BLaER1 (cell line): ENCODE data around the gene RBM17.
"Not testable (repeated sequence)": the region's sequence is repeated elsewhere in the genome, so short reads cannot be mapped to it uniquely, and the experiment has no call there.

Experiments
- H3K27ac ChIP-seq: shearing (Covaris generic); formaldehyde crosslinking; 2 replicates; pipeline ENCODE4 v1.8.1; 2022
- H3K27me3 ChIP-seq: shearing (Covaris generic); formaldehyde crosslinking; 2 replicates; pipeline ENCODE4 v1.8.1; 2022
- H3K36me3 ChIP-seq: shearing (Covaris generic); formaldehyde crosslinking; 2 replicates; pipeline ENCODE4 v1.8.1; 2022
- H3K4me1 ChIP-seq: shearing (Covaris generic); formaldehyde crosslinking; 2 replicates; pipeline ENCODE4 v1.8.1; 2022
- H3K4me2 ChIP-seq: shearing (Covaris generic); formaldehyde crosslinking; 2 replicates; pipeline ENCODE4 v1.8.1; 2022
- H3K4me3 ChIP-seq: shearing (Covaris generic); formaldehyde crosslinking; 2 replicates; pipeline ENCODE4 v1.8.1; 2022
- H3K9ac ChIP-seq: shearing (Covaris generic); formaldehyde crosslinking; 2 replicates; pipeline ENCODE4 v1.8.1; 2022
- H3K9me3 ChIP-seq: shearing (Covaris generic); formaldehyde crosslinking; 2 replicates; pipeline ENCODE4 v1.8.1; 2022
- H4K20me1 ChIP-seq: shearing (Covaris generic); formaldehyde crosslinking; 2 replicates; pipeline ENCODE4 v1.8.1; 2022
- Cebpa-rat ChIP-seq: shearing (Covaris generic); IDR thresholded peaks from 2 replicates; pipeline ENCODE4 v1.8.1; 2022

The RBM17 gene

DNA sequence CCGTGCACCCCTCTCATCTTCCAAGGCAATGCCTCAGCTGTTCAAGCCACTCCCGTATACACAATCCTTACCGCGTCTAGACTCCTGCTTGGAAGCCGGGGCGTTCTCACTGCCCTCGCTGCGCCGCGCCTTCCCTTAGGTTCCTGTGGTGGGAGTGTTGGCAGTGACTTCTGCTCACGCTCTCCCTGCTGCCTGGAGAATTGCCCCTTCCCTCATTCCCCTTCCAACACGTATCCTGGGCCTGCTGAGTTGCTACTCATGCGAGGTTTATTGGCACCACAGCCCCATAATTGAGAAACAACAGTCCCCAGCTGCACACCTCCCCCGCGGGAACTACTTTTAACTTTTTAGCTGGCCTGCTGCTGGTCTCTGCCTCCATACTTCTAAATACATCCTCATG lies 31.9 kb downstream of the RBM17 start:
- no peak for TF ChIP-seq Cebpa-rat

DNA sequence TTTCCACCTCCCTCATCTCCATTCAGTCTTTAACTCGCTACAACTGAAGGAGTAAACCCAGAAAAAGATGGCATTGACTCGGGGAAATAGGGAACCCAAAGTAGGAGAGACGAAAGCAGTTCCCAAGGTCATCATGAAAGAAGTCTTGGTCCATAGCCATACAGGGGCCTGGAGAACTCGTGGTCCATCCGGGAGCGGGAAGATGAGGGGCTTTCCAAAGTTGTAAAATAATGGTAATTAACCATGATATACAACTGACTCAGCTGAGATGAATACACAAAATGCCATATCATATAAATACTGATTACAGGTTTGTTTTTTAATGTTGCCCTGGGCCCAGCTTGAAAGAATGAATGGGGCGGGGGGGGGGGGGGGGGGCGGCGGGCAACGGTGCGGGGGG lies 32.3 kb downstream of the RBM17 start:
- Histone ChIP-seq H3K4me3 (no peak overlapping the region), H3K27me3 (no peaks in the 10 kb centered on the region), H3K36me3 (peaks cover 10% of the 10 kb centered on the region), H3K4me2 (peak overlapping the region; percentile 34; the same call in 1 of the 2 replicates), H3K9me3 (no peaks in the 10 kb centered on the region), H3K4me1 (peaks cover 16% of the 10 kb centered on the region), H3K9ac (no peak overlapping the region), H3K27ac (no peak overlapping the region), H4K20me1 (no peaks in the 10 kb centered on the region)
- TF ChIP-seq Cebpa-rat = no peak

More for the DNA sequence above, 31.9 kb downstream of the RBM17 start:
- Histone ChIP-seq H3K27ac (no peak overlapping the region), H4K20me1 (no peaks in the 10 kb centered on the region), H3K27me3 (no peaks in the 10 kb centered on the region), H3K4me2 (peak overlapping the region; percentile 34; the same call in 1 of the 2 replicates), H3K4me1 (peaks cover 16% of the 10 kb centered on the region), H3K36me3 (peaks cover 14% of the 10 kb centered on the region), H3K9me3 (no peaks in the 10 kb centered on the region), H3K4me3 (no peak overlapping the region), H3K9ac (no peak overlapping the region)

DNA sequence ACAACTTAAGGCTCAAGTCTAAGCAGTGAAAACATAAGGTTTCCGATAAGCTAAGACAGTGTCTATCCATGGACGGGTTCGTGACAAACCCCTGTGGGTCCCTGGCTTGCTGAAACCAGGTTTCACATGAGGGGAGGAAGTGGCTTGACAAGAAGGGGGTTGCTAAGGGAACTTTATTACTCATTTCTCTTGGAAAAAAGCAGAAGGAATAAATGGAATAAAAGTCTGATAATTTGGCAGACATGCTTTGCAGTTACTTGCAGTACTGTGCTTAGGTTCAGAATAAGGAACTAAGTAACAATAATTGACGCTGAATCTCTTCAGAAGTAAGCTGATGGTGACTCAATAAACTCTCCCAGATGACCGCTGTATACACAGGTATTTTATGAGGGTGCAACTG lies 34.7 kb downstream of the RBM17 start:
- no peak for TF ChIP-seq Cebpa-rat
- Histone ChIP-seq H3K4me3 (no peak overlapping the region), H3K36me3 (no peaks in the 10 kb centered on the region), H3K27ac (no peak overlapping the region), H3K27me3 (no peaks in the 10 kb centered on the region), H4K20me1 (no peaks in the 10 kb centered on the region), H3K9me3 (no peaks in the 10 kb centered on the region), H3K4me1 (peaks cover 26% of the 10 kb centered on the region), H3K9ac (no peak overlapping the region), H3K4me2 (no peak overlapping the region)

DNA sequence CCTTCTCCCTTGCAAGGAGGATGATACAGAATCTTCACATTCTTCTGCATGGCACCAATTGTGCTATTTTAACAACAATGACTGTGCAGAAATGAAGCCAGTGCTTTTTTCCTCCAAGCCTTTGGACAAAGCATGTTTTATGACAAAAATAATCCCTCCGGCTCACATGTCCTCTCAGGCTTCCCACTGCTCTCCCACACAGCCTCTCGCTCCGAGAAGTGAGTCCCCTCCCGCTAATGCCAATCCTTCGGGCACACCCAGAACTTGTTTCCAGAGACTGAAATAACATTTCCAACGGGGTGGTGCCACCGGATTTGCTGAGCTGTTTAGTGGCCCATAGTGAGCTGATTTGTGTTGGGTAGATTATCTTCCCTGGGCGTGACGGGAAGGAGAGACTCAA lies 35.8 kb downstream of the RBM17 start:
- Histone ChIP-seq H3K36me3 (no peaks in the 10 kb centered on the region), H3K9ac (no peak overlapping the region), H3K27me3 (no peaks in the 10 kb centered on the region), H3K27ac (no peak overlapping the region), H3K4me1 (peaks cover 37% of the 10 kb centered on the region), H3K4me2 (no peak overlapping the region), H4K20me1 (no peaks in the 10 kb centered on the region), H3K4me3 (no peak overlapping the region), H3K9me3 (no peaks in the 10 kb centered on the region)
- TF ChIP-seq Cebpa-rat = no peak

DNA sequence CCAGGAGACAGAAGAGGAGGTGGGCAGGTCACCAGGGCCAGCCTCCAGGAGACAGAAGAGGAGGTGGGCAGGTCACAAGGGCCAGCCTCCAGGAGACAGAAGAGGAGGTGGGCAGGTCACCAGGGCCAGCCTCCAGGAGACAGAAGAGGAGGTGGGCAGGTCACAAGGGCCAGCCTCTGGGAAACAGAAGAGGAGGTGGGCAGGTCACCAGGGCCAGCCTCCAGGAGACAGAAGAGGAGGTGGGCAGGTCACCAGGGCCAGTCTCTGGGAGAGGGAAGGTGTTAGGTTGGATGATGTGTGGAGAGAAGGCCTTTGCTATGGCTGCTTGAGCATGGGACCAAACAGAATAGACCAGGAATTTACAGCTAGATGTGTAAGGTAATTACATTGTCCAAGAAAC lies 38.6 kb downstream of the RBM17 start:
- H3K27me3 ChIP-seq, H3K4me2 ChIP-seq, H3K9ac ChIP-seq, H3K9me3 ChIP-seq, H3K27ac ChIP-seq, H3K36me3 ChIP-seq, H4K20me1 ChIP-seq, H3K4me3 ChIP-seq: not testable (repeated sequence)
- peaks cover 42% of the 10 kb centered on the region for H3K4me1 ChIP-seq

DNA sequence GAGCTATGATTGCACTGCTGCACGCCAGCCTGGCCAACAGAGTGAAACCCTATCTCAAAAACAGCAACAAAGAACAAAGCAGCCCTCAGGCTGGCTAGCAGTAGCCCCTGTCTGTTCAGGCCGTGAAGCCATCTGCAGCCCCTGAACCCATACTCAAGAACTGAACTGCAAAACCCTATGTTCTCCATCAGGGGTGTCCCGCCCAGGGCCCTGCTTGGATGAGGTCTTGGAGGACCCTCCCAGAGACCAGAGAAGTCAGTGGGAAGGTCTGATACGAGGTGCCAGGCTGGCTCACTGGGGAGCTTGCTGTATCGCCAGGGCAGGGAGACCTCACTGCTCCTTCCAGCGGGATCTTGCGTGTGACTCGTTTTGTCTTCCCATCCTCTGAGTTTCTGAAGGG lies 39.3 kb downstream of the RBM17 start:
- Histone ChIP-seq H3K4me3 (no peak overlapping the region), H3K9ac (no peak overlapping the region), H3K36me3 (no peaks in the 10 kb centered on the region), H3K4me1 (peaks cover 42% of the 10 kb centered on the region), H3K9me3 (no peaks in the 10 kb centered on the region), H4K20me1 (no peaks in the 10 kb centered on the region), H3K27ac (no peak overlapping the region), H3K4me2 (peak overlapping the region; percentile 83), H3K27me3 (no peaks in the 10 kb centered on the region)
- TF ChIP-seq Cebpa-rat = no peak

DNA sequence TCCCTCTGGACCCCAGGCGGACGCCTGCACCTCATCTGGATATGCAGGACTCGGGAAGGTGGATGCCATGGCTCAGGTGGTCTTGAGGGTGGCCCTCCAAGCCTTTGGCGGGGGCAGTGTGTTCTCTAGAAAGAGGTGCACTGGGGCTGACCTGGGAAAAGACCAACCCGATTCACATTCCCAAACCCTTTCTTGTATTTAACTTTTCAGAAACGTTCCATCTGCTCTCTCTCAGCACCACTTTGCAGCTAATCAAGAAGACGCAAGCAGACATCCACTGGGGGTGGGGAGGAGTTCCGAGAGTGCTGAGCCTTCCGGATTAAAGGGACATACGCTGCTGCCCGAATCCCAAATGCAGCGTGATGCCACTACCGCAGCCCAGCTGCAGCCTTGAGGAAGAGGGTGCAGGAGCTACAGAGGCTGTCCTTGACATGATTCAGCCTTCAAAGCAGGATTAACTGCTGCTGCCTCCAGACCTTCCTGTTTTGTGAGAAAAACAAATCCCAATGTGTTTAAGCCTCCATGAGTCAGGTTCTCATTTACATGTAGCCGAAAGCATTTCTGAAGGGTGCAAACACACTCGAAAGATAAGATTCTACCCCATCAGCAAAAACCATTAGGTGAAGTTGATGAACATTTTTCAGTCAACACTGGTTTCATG lies 39.9 kb downstream of the RBM17 start:
- no peak overlapping the region for H3K9ac ChIP-seq
- no peak for TF ChIP-seq Cebpa-rat
- no peaks in the 10 kb centered on the region for H3K36me3 ChIP-seq
- no peaks in the 10 kb centered on the region for H3K9me3 ChIP-seq
- peak overlapping the region; percentile 83 for H3K4me2 ChIP-seq
- H3K27ac ChIP-seq = no peak overlapping the region
- H3K27me3 ChIP-seq = no peaks in the 10 kb centered on the region
- no peaks in the 10 kb centered on the region for H4K20me1 ChIP-seq
- no peak overlapping the region for H3K4me3 ChIP-seq
- peaks cover 39% of the 10 kb centered on the region for H3K4me1 ChIP-seq

DNA sequence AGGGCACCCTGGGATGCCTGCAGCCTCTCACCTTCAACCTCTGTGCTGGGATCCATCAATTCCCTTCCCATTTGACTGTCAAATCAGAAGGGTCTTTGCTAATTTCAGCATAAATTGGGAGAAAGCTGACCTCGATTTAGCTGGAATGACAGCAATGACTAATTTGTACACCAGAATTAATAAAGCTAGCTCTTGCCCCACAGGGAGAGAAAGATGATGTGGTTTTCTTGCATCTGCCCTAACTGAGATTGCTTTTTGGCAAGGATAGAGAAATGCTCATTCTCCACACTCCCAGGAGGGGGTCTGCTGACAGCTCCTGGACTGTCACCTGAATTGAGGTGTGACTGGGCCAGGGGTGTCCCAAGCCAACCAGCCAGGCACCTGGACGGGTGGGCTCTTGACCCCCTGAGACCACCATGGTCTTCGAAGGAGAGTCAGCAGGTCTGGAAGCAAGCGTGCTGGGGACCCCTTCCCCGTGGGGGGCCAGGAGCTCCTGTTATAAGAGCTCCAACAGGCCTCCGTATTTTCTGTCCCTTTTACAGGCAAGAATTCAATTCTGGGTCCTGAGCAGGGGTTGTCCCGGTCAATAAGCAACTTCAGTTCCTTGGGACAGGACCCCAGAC lies 42.1 kb downstream of the RBM17 start:
- TF ChIP-seq Cebpa-rat = no peak
- no peak overlapping the region for H3K9ac ChIP-seq
- no peak overlapping the region for H3K27ac ChIP-seq
- no peaks in the 10 kb centered on the region for H3K9me3 ChIP-seq
- H3K4me2 ChIP-seq = no peak overlapping the region
- no peaks in the 10 kb centered on the region for H3K36me3 ChIP-seq
- H3K27me3 ChIP-seq = no peaks in the 10 kb centered on the region
- H4K20me1 ChIP-seq = no peaks in the 10 kb centered on the region
- no peak overlapping the region for H3K4me3 ChIP-seq
- H3K4me1 ChIP-seq = peaks cover 59% of the 10 kb centered on the region

DNA sequence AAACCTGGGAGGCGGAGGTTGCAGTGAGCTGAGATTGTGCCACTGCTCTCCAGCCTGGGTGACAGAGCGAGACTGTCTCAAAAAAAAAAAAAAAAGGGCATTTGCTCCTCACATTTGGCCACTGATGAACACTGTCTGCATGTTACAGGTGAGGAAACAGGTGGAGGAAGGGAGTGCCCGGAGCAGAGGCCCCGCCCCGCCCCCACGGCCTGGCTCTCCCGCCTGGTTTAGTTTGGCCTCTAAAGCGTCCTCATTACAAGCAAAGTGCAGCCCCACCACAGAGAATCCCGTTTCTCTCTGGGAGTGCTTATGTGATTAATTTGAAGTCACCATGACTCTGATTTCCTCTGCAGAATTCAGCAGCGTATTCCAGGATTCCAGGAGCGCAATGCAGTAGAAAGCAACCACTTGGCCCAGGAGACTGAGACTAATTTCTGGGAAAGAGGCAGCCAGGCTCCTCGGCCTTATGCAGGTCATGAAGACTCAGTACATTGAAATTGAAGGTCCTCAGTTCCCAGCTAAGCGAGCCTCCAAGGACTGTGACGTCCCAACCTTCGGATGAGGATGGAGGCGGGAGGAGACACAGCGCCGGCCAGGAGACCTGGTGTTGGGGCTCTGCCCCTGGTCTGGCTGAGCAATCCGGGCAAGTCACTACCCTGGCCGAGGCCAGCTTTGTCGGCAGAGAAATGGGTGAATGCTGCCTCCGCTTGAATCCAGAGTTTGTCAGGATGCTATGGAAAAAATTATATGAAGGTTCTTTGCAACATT lies 44.7 kb downstream of the RBM17 start:
- TF ChIP-seq Cebpa-rat = no peak
- peak overlapping the region; percentile 60 for H3K4me2 ChIP-seq
- H3K27me3 ChIP-seq = no peaks in the 10 kb centered on the region
- H3K27ac ChIP-seq = no peak overlapping the region
- H3K4me3 ChIP-seq = no peak overlapping the region
- H3K36me3 ChIP-seq = no peaks in the 10 kb centered on the region
- no peak overlapping the region for H3K9ac ChIP-seq
- H4K20me1 ChIP-seq = no peaks in the 10 kb centered on the region
- peaks cover 50% of the 10 kb centered on the region for H3K4me1 ChIP-seq
- no peaks in the 10 kb centered on the region for H3K9me3 ChIP-seq

DNA sequence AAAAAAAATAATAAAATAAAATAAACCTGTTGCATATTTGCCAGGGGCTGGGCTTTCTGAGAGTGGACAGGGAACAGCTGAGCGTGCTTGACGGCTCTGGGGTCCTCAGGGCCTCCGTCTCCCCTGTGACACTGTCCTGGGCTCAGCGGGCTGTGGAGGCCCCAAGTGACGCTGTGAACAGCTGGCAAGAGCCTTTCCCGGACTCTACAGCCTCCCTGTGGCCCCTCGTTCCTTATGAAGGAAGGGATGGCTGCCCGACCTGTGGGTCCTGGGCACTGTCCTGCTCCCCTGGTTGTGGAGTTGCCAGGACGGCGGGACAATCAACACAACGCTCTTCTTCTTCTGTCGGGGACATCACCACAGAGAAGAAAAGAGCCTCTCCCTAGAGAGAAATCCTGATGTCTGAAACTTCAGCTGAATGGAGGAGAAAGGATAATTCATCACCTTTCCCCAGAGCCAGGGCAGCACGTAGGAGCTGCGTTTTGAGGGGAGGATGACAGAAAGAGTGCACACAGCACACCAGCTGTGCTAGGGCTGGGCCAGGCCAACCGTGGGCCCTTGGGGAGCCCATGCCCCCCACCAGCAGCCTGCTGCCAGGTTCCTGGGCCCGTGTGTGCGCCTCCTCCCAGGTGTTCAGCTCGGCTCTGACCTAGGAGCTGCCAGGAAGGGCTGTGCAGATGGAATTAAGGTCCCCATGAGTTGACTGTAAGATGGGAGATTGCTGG lies 45.4 kb downstream of the RBM17 start:
- Histone ChIP-seq H3K4me2 (peak overlapping the region; percentile 60), H3K4me1 (peaks cover 42% of the 10 kb centered on the region), H3K27me3 (no peaks in the 10 kb centered on the region), H3K9ac (0 out of 2 replicates have a peak overlapping the region, but pooled peaks have one; percentile 36), H3K27ac (no peak overlapping the region), H3K36me3 (no peaks in the 10 kb centered on the region), H3K4me3 (no peak overlapping the region), H4K20me1 (no peaks in the 10 kb centered on the region), H3K9me3 (no peaks in the 10 kb centered on the region)
- TF ChIP-seq Cebpa-rat = no peak
